ENCODE measurements around the gene PSORS1C1.

- TF ChIP-seq CTCF (IDR thresholded peaks at IDR 0.05; ENCODE audit: poor library complexity) (no peak), EZH2phosphoT487 (IDR thresholded peaks at IDR 0.05; ENCODE audit: low read depth, severe bottlenecking, unreplicated experiment) (no peak)
Observed at GRCh38 chr6:31116661-31117385, 2.2 kb downstream of the PSORS1C1 start.
